ENCODE results near the gene PSMD3. TPM values are rescaled to one million over a fixed set of nuclear protein-coding genes. Genes with fewer than 3 reads are reported as not detected.

PSMD3 gene
- total RNA-seq, 4 donors from 2014 or later: 65.2 to 87.9 (median 73.7) TPM

DNA sequence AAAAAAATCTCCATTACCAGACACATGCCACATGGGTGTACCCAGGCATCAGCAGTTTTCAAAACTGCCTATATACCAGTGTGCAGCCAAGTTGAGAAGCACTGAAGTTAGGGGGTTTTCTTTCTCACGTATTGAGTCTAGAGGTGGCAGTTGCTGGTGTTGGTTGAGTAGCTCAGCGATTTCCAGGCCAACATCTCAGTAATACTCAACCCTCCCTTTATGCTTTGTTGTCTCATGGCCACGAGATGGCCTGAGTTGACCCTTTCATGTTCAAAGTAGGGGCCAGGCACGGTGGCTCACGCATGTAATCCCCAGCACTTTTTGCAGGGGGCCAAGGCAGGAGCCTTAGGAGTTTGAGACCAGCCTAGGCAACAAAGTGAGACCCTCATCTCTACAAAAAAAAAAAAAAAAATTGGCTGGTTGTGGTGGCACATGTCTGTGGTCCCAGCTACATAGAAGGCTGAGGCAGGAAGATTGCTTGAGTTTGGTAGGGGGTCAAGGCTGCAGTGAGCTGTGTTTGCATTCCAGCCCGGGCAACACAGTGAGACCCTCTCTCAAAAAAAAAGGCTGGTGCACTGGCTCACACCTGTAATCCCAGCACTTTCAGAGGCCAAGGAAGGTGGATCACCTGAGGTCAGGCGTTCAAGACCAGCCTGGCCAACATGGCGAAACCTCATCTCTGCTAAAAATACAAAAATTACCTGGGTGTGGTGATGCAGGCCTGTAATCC is 42.3 kb upstream of the PSMD3 start:
- H3K27ac ChIP-seq: no peak overlapping the region
- peaks cover 0 to 9% (median 3%) of the 10 kb centered on the region in 4 donors for H3K4me1 ChIP-seq
- no peak for DNase-seq
- H3K36me3 ChIP-seq: no peaks in the 10 kb centered on the region
- no peaks in the 10 kb centered on the region for H3K27me3 ChIP-seq
- no peaks in the 10 kb centered on the region for H3K9me3 ChIP-seq
- TF ChIP-seq CTCF (IDR thresholded peaks at IDR 0.05) (no peak), POLR2A (IDR thresholded peaks at IDR 0.05) (no peak)
- no peak overlapping the region for H3K4me3 ChIP-seq

- Histone ChIP-seq H3K4me1 (peaks cover 0 to 9% (median 3%) of the 10 kb centered on the region in 4 donors), H3K27me3 (no peaks in the 10 kb centered on the region), H3K9me3 (no peaks in the 10 kb centered on the region), H3K36me3 (no peaks in the 10 kb centered on the region), H3K4me3 (no peak overlapping the region), H3K27ac (no peak overlapping the region)
- no peak for TF ChIP-seq CTCF (IDR thresholded peaks at IDR 0.05)
- no peak for TF ChIP-seq POLR2A (IDR thresholded peaks at IDR 0.05)
- no peak for DNase-seq
Measured at GRCh38 chr17:39939106-39939505, 41.5 kb upstream of the PSMD3 start.

GRCh38 chr17:39939588-39940419 is 40.8 kb upstream of the PSMD3 start:
- no peaks in the 10 kb centered on the region for H3K9me3 ChIP-seq
- H3K27ac ChIP-seq: peak overlapping the region in 1 of 4 donors; percentile 17
- no peak overlapping the region for H3K4me3 ChIP-seq
- H3K36me3 ChIP-seq: no peaks in the 10 kb centered on the region
- peak in 1 of 3 donors; percentile 34 for DNase-seq
- TF ChIP-seq CTCF (IDR thresholded peaks at IDR 0.05): peak in 4 of 6 experiments; percentile 10 to 41 (median 20)
- no peak for TF ChIP-seq POLR2A (IDR thresholded peaks at IDR 0.05)
- H3K27me3 ChIP-seq: no peaks in the 10 kb centered on the region
- peaks cover 0 to 9% (median 3%) of the 10 kb centered on the region in 4 donors for H3K4me1 ChIP-seq

DNA sequence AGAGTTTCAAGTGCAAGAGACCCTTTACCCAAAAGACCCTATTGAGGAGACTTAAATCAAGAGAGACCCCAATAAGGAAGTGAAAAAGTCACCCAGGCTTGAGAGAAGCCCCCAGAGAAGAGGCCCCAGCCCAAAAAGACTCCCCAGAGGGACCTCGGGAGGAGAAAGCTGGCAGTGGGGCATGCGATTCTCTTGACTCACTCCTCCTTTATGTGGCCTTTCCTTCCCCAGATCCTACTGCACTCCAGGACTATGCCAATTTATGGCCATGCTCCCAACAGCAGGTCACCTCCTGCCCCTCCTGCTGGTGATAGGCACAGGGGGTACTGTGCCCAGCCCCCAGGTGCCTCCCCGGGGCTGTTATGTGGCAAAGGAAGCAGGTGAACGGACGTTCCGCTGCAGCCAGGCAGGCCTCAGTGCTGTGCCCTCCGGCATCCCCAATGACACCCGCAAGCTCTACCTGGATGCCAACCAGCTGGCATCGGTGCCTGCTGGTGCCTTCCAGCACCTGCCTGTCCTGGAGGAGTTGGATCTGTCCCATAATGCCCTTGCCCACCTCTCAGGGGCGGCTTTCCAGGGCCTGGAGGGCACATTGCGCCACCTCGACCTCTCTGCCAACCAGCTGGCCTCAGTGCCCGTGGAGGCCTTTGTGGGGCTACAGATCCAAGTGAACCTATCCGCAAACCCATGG is 36.8 kb upstream of the PSMD3 start:
- DNase-seq: no peak
- H3K9me3 ChIP-seq: no peaks in the 10 kb centered on the region
- TF ChIP-seq CTCF (IDR thresholded peaks at IDR 0.05) (no peak), POLR2A (IDR thresholded peaks at IDR 0.05) (no peak)
- H3K36me3 ChIP-seq: no peaks in the 10 kb centered on the region
- no peak overlapping the region for H3K27ac ChIP-seq
- H3K4me1 ChIP-seq: peaks cover 0 to 9% (median 3%) of the 10 kb centered on the region in 4 donors
- H3K27me3 ChIP-seq: no peaks in the 10 kb centered on the region
- H3K4me3 ChIP-seq: no peak overlapping the region

- no peaks in the 10 kb centered on the region for H3K27me3 ChIP-seq
Measured at GRCh38 chr17:39944393-39944711, 36.3 kb upstream of the PSMD3 start.

More at GRCh38 chr17:39944393-39944711, 36.3 kb upstream of the PSMD3 start:
- DNase-seq: no peak
- Histone ChIP-seq H3K4me1 (peaks cover 0 to 5% (median 2%) of the 10 kb centered on the region in 4 donors), H3K27ac (no peak overlapping the region), H3K9me3 (no peaks in the 10 kb centered on the region), H3K4me3 (no peak overlapping the region), H3K36me3 (no peaks in the 10 kb centered on the region)
- TF ChIP-seq CTCF (IDR thresholded peaks at IDR 0.05): no peak
- TF ChIP-seq POLR2A (IDR thresholded peaks at IDR 0.05): no peak

All from Peyer's patch (tissue), 4 donors.